ENCODE results near the gene HIF3A. TPM values are rescaled to one million over a fixed set of nuclear protein-coding genes. Genes with fewer than 3 reads are reported as not detected.

The HIF3A gene
- total RNA-seq, 1 experiment from 2014 or later: not detected

DNA sequence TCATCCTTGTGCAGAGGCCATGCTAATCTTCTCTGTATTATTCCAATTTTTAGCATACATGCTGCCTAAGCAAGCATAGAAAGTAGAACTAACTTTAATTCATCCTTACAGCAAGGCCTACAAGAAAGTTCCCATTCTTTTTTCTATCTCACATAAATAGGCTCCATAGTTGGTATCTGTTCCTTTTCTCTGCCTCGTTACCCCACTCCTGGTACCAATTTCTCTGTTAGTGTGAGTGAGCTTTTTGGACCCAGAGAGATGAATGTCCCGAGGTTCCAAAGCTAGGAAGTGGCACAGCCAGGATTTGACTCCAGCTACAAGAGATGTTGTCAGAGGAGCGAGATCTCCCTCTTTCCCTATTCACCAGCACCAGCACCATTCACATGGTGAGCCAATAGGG lies 9.7 kb downstream of the HIF3A start:
- BruUV-seq (replicated peaks): no TSS peak
- CTCF ChIA-PET: no interaction called here
- Histone ChIP-seq H3K4me1 (replicated peaks; ENCODE audit: insufficient read depth) (peaks cover 12% of the 10 kb centered on the region), H3K27ac (no peak overlapping the region), H3K79me2 (ENCODE audit: low read depth) (no peaks in the 10 kb centered on the region), H2AFZ (no peak overlapping the region), H3K4me2 (no peak overlapping the region), H3K9me3 (ENCODE audit: insufficient read depth, low read depth) (peaks cover 9% of the 10 kb centered on the region), H4K20me1 (ENCODE audit: insufficient read depth) (no peaks in the 10 kb centered on the region), H3K36me3 (ENCODE audit: low read depth) (no peaks in the 10 kb centered on the region), H3F3A (ENCODE audit: insufficient read depth, low read depth) (peaks cover 13% of the 10 kb centered on the region), H3K9me2 (ENCODE audit: insufficient read depth) (no peaks in the 10 kb centered on the region), H3K4me3 (no peak overlapping the region), H3K27me3 (ENCODE audit: insufficient read depth, low read depth) (no peaks in the 10 kb centered on the region)
- TF ChIP-seq, protein P1, sequence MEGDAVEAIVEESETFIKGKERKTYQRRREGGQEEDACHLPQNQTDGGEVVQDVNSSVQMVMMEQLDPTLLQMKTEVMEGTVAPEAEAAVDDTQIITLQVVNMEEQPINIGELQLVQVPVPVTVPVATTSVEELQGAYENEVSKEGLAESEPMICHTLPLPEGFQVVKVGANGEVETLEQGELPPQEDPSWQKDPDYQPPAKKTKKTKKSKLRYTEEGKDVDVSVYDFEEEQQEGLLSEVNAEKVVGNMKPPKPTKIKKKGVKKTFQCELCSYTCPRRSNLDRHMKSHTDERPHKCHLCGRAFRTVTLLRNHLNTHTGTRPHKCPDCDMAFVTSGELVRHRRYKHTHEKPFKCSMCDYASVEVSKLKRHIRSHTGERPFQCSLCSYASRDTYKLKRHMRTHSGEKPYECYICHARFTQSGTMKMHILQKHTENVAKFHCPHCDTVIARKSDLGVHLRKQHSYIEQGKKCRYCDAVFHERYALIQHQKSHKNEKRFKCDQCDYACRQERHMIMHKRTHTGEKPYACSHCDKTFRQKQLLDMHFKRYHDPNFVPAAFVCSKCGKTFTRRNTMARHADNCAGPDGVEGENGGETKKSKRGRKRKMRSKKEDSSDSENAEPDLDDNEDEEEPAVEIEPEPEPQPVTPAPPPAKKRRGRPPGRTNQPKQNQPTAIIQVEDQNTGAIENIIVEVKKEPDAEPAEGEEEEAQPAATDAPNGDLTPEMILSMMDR (conservative IDR thresholded peaks at IDR 0.05): no peak
- no peak for DNase-seq
- intact Hi-C loops (cut with micrococcal nuclease; ENCODE audit: unreplicated experiment): no loop called here
- POLR2A ChIA-PET (ENCODE audit: unreplicated experiment): no interaction called here

DNA sequence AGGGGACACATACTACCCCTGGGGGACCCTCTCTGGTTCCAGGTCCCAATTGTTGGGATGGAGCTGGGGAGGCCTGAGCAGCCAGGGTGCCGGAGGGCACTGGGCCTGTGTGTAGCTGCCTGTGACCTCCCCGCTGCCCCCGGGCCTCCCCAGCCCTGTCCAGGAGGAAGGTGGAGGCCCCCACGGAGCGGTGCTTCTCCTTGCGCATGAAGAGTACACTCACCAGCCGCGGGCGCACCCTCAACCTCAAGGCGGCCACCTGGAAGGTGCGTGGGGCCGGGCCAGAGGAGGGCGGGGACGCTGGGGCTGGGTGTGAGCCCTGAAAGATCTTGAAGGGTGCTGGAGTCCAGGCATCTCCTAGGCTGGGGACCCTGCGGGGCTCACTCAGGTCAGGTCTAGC lies 11.7 kb downstream of the HIF3A start:
- H3K4me2 ChIP-seq: no peak overlapping the region
- no peaks in the 10 kb centered on the region for H4K20me1 ChIP-seq (ENCODE audit: insufficient read depth)
- H3K36me3 ChIP-seq (ENCODE audit: low read depth): no peaks in the 10 kb centered on the region
- CTCF ChIA-PET: no interaction called here
- intact Hi-C loops (cut with micrococcal nuclease; ENCODE audit: unreplicated experiment): no loop called here
- POLR2A ChIA-PET (ENCODE audit: unreplicated experiment): no interaction called here
- no peaks in the 10 kb centered on the region for H3K9me2 ChIP-seq (ENCODE audit: insufficient read depth)
- H3K4me1 ChIP-seq (replicated peaks; ENCODE audit: insufficient read depth): no peaks in the 10 kb centered on the region
- no peak overlapping the region for H3K27ac ChIP-seq
- DNase-seq: no peak
- no TSS peak for BruUV-seq (replicated peaks)
- no peak for TF ChIP-seq EZH2 (IDR thresholded peaks at IDR 0.05; ENCODE audit: low read depth)
- TF ChIP-seq, protein P1 (conservative IDR thresholded peaks at IDR 0.05): no peak
- H3K9me3 ChIP-seq (ENCODE audit: insufficient read depth, low read depth): peaks cover 9% of the 10 kb centered on the region
- peaks cover 5% of the 10 kb centered on the region for H3F3A ChIP-seq (ENCODE audit: insufficient read depth, low read depth)
- no peaks in the 10 kb centered on the region for H3K79me2 ChIP-seq (ENCODE audit: low read depth)
- H3K4me3 ChIP-seq: no peak overlapping the region
- H2AFZ ChIP-seq: no peak overlapping the region
- H3K27me3 ChIP-seq (ENCODE audit: insufficient read depth, low read depth): no peaks in the 10 kb centered on the region

DNA sequence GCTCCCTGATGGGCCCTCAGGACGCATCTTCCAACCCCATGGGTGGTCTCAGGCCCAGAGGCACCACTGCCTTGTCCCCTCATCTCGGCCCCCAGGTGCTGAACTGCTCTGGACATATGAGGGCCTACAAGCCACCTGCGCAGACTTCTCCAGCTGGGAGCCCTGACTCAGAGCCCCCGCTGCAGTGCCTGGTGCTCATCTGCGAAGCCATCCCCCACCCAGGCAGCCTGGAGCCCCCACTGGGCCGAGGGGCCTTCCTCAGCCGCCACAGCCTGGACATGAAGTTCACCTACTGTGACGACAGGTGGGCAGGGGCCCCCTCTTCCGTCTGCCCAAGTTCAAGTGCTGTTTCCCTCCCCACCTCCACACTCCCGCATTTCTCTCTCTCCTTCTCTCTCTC lies 12.2 kb downstream of the HIF3A start:
- no peak overlapping the region for H3K4me2 ChIP-seq
- H3K4me3 ChIP-seq: no peak overlapping the region
- no peaks in the 10 kb centered on the region for H3K4me1 ChIP-seq (replicated peaks; ENCODE audit: insufficient read depth)
- intact Hi-C loops (cut with micrococcal nuclease; ENCODE audit: unreplicated experiment): no loop called here
- ChIA-PET POLR2A (ENCODE audit: unreplicated experiment) (no interaction called here), CTCF (no interaction called here)
- H3K79me2 ChIP-seq (ENCODE audit: low read depth): no peaks in the 10 kb centered on the region
- peaks cover 5% of the 10 kb centered on the region for H3F3A ChIP-seq (ENCODE audit: insufficient read depth, low read depth)
- peaks cover 9% of the 10 kb centered on the region for H3K9me3 ChIP-seq (ENCODE audit: insufficient read depth, low read depth)
- no peaks in the 10 kb centered on the region for H3K9me2 ChIP-seq (ENCODE audit: insufficient read depth)
- H4K20me1 ChIP-seq (ENCODE audit: insufficient read depth): no peaks in the 10 kb centered on the region
- DNase-seq: no peak
- no peaks in the 10 kb centered on the region for H3K27me3 ChIP-seq (ENCODE audit: insufficient read depth, low read depth)
- no peak overlapping the region for H2AFZ ChIP-seq
- no peaks in the 10 kb centered on the region for H3K36me3 ChIP-seq (ENCODE audit: low read depth)
- TF ChIP-seq EZH2 (IDR thresholded peaks at IDR 0.05; ENCODE audit: low read depth): no peak
- TF ChIP-seq, protein P1 (conservative IDR thresholded peaks at IDR 0.05): no peak
- no TSS peak for BruUV-seq (replicated peaks)
- H3K27ac ChIP-seq: no peak overlapping the region

Data from PC-9 (cell line).